Large intestine (tissue), 3 donors: Measurements from ENCODE around the gene HDLBP. TPM values are rescaled to one million over a fixed set of nuclear protein-coding genes. Genes with fewer than 3 reads are reported as not detected.

Experiments
- DNase-seq, 2 donors: peaks; one replicate each; pipeline versions ENCODE4 v3.0.0 to v3.0.0-alpha.2; 2013
- H3K27ac ChIP-seq: one replicate; pipeline ENCODE4 v1.5.1; 2013; ENCODE audit warnings: low read length
- H3K27me3 ChIP-seq: 2 replicates; pipeline ENCODE4 v1.6.1; 2013; ENCODE audit warnings: low read length; ENCODE audit not compliant: control insufficient read depth, insufficient read depth
- H3K36me3 ChIP-seq: 2 replicates; pipeline ENCODE4 v1.6.1; 2013; ENCODE audit warnings: low read length; ENCODE audit not compliant: control insufficient read depth, insufficient read depth
- H3K4me1 ChIP-seq: one replicate; pipeline ENCODE4 v1.6.1; 2013; ENCODE audit warnings: low read length; ENCODE audit not compliant: control insufficient read depth, insufficient read depth
- H3K4me3 ChIP-seq: one replicate; pipeline ENCODE4 v1.5.1; 2013; ENCODE audit warnings: low read length
- H3K9me3 ChIP-seq: one replicate; pipeline ENCODE4 v1.6.1; 2013; ENCODE audit warnings: mild to moderate bottlenecking, low read depth, low read length, moderate library complexity; ENCODE audit not compliant: control insufficient read depth
- WGBS: methylation state at CpG from one replicate; pipeline ENCODE4 v1.1.5; 2013; ENCODE audit warnings: low lambda C conversion rate; ENCODE audit not compliant: insufficient coverage; 5-methylcytosine and 5-hydroxymethylcytosine counted together
- polyA plus RNA-seq: library from polyadenylated mRNA; unstranded; fragments of 120-200 nt; gene quantifications from one replicate; pipeline ENCODE4 v1.2.1, GENCODE V29; 2013

HDLBP gene
- polyA plus RNA-seq, 1 donor = 390 TPM

GRCh38 chr2:241224851-241225438 is 90.5 kb downstream of the HDLBP start:
- H3K9me3 ChIP-seq = no peaks in the 10 kb centered on the region
- peak overlapping the region; percentile 60 for H3K27ac ChIP-seq
- DNase-seq = peak in 1 of 2 donors; percentile 56
- no peaks in the 10 kb centered on the region for H3K27me3 ChIP-seq
- peaks cover 22% of the 10 kb centered on the region for H3K4me1 ChIP-seq
- H3K36me3 ChIP-seq = peaks cover 44% of the 10 kb centered on the region
- no CpG with 5 or more reads among the region's 8 CpGs for WGBS
- no peak overlapping the region for H3K4me3 ChIP-seq

DNA sequence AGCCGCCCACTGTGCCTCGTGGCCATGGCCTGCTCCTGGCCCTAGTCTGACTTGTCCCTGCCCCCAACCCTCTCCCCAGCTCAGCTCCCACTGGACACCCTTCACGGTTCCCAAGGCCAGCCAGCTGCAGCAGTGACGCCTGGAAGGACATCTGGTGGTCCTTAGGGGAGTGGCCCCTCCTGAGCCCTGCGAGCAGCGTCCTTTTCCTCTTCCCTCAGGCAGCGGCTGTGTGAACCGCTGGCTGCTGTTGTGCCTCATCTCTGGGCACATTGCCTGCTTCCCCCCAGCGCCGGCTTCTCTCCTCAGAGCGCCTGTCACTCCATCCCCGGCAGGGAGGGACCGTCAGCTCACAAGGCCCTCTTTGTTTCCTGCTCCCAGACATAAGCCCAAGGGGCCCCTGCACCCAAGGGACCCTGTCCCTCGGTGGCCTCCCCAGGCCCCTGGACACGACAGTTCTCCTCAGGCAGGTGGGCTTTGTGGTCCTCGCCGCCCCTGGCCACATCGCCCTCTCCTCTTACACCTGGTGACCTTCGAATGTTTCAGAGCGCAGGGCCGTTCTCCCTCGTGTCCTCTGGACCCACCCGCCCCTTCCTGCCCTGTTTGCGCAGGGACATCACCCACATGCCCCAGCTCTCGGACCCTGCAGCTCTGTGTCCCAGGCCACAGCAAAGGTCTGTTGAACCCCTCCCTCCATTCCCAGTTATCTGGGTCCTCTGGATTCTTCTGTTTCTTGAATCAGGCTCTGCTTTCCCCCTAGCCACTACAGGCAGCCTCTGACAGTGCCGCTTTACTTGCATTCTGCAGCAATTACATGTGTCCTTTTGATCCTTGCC is 91.2 kb downstream of the HDLBP start:
- H3K4me1 ChIP-seq = peaks cover 26% of the 10 kb centered on the region
- H3K36me3 ChIP-seq = peaks cover 37% of the 10 kb centered on the region
- H3K9me3 ChIP-seq = no peaks in the 10 kb centered on the region
- DNase-seq = peak; percentile 46 to 79
- no CpG with 5 or more reads among the region's 26 CpGs for WGBS
- H3K27me3 ChIP-seq = no peaks in the 10 kb centered on the region
- no peak overlapping the region for H3K4me3 ChIP-seq
- peak overlapping the region; percentile 60 for H3K27ac ChIP-seq

GRCh38 chr2:241223211-241224017 is 92.1 kb downstream of the HDLBP start:
- peaks cover 34% of the 10 kb centered on the region for H3K4me1 ChIP-seq
- no peak overlapping the region for H3K4me3 ChIP-seq
- peaks cover 29% of the 10 kb centered on the region for H3K36me3 ChIP-seq
- H3K27ac ChIP-seq = peak overlapping the region; percentile 60
- DNase-seq = peak in 1 of 2 donors; percentile 44
- H3K27me3 ChIP-seq = no peaks in the 10 kb centered on the region
- no peaks in the 10 kb centered on the region for H3K9me3 ChIP-seq
- WGBS = no CpG with 5 or more reads among the region's 23 CpGs

DNA sequence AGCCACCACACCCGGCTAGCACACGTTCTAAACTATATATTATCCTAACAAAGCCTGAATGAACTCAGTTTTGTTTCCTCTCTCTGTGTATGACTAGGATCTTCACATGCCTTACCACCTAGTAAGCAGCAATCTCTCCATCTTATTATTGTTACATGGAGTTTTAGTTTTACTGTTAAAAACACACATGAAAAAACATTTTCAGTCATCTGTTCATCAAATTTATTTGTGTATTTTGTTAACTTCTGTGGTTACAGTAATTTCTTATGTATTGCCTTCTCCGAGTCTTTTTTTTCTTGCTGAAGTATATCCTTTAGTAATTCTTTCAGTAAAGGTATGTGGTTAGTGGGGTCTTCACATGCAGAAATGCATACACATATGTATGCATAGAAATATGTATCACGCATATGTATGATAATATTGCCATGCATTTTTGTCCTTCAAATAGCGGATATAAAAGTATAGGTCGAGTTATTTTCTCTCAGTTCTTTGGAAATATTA is 95.6 kb downstream of the HDLBP start:
- no peaks in the 10 kb centered on the region for H3K9me3 ChIP-seq
- no peak overlapping the region for H3K27ac ChIP-seq
- H3K27me3 ChIP-seq = no peaks in the 10 kb centered on the region
- 100% methylated on average over 3 of the region's 6 CpGs for WGBS
- H3K36me3 ChIP-seq = no peaks in the 10 kb centered on the region
- H3K4me1 ChIP-seq = peaks cover 30% of the 10 kb centered on the region
- H3K4me3 ChIP-seq = no peak overlapping the region
- no peak for DNase-seq

DNA sequence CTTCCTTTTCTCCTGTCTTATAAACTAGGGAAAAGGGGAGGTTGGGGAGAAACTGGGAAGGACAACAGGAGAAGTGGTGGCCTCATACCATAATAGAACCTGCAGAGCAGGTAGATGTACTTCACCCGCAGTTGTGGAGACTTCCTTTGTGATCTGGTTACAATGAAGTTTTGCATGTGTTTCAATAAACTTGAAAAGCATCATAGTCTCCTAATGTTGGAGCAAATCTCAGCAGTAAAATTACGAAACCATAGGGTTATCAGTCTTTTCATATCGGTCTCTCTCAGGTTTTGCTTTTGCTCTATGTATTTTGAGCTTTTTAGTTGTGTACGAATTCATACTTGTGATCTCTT is 96.5 kb downstream of the HDLBP start:
- Histone ChIP-seq H3K9me3 (no peaks in the 10 kb centered on the region), H3K27me3 (no peaks in the 10 kb centered on the region), H3K27ac (no peak overlapping the region), H3K4me3 (peak overlapping the region; percentile 40), H3K4me1 (peaks cover 21% of the 10 kb centered on the region), H3K36me3 (no peaks in the 10 kb centered on the region)
- peak in 1 of 2 donors; percentile 33 for DNase-seq
- 10% methylated on average over 2 of the region's 4 CpGs for WGBS

- Histone ChIP-seq H3K4me1 (peaks cover 15% of the 10 kb centered on the region), H3K4me3 (peak overlapping the region; percentile 40), H3K27ac (no peak overlapping the region), H3K9me3 (no peaks in the 10 kb centered on the region), H3K27me3 (no peaks in the 10 kb centered on the region), H3K36me3 (no peaks in the 10 kb centered on the region)
- 0% methylated on average over 1 of the region's 83 CpGs for WGBS
- peak; percentile 28 to 63 for DNase-seq
Observed at GRCh38 chr2:241218131-241219029, 97.1 kb downstream of the HDLBP start.

DNA sequence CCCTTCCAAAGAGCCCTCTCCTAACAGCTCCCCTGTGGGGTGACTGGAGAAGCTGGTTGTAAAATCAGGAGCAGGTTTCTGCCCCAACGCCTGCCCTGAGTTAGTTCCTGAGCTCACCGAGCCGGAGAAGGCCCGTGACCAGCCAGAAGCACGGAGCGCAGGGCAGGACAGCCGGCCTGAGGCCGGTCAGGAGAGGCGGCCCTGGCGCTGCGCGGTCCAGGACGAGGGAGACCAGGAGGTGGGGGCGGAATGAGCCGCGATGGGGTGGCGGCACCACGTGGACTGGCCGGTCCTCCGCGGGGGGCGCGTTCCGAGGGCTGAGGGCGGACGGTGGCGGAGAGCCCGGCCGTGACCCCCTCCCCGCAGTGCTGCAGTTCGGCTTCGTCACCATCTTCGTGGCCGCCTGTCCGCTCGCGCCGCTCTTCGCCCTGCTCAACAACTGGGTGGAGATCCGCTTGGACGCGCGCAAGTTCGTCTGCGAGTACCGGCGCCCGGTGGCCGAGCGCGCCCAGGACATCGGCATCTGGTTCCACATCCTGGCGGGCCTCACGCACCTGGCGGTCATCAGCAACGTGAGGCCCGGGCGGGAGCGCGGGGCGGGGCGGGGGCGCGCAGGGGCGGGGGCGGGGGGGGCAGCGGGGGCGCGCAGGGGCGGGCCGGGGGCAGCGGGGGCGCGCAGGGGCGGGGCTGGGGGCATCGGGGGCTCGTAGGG is 98.0 kb downstream of the HDLBP start:
- no peaks in the 10 kb centered on the region for H3K27me3 ChIP-seq
- H3K27ac ChIP-seq = peak overlapping the region; percentile 70
- H3K9me3 ChIP-seq = no peaks in the 10 kb centered on the region
- no peaks in the 10 kb centered on the region for H3K36me3 ChIP-seq
- peak overlapping the region; percentile 40 for H3K4me3 ChIP-seq
- peaks cover 12% of the 10 kb centered on the region for H3K4me1 ChIP-seq
- WGBS = no CpG with 5 or more reads among the region's 77 CpGs
- peak; percentile 57 to 80 for DNase-seq

GRCh38 chr2:241216211-241216761 is 99.2 kb downstream of the HDLBP start:
- no peak for DNase-seq
- no peaks in the 10 kb centered on the region for H3K27me3 ChIP-seq
- no CpG with 5 or more reads among the region's 14 CpGs for WGBS
- no peaks in the 10 kb centered on the region for H3K9me3 ChIP-seq
- no peak overlapping the region for H3K27ac ChIP-seq
- H3K4me3 ChIP-seq = no peak overlapping the region
- no peaks in the 10 kb centered on the region for H3K36me3 ChIP-seq
- H3K4me1 ChIP-seq = peaks cover 12% of the 10 kb centered on the region

DNA sequence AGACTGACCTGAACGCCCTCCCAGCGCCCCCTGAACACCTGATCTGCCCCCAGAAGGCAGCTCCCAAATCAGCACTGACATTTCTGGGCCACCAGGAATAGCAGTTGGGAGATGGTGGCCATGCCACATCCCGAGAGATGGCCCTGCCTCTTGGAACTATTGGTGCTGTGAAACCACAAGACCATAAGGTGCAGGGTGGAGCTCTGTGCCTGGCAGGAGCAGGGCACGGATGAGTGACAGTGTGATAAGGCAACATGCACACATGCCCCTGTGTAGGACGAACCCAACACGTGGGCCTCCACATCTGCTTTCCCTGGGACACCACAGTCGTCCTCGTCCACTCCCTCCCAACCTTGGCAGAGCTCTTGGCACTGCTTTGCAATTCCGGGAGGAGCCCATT is 100.1 kb downstream of the HDLBP start:
- Histone ChIP-seq H3K4me1 (peaks cover 12% of the 10 kb centered on the region), H3K4me3 (no peak overlapping the region), H3K9me3 (no peaks in the 10 kb centered on the region), H3K27me3 (no peaks in the 10 kb centered on the region), H3K27ac (no peak overlapping the region), H3K36me3 (no peaks in the 10 kb centered on the region)
- DNase-seq = no peak
- no CpG with 5 or more reads among the region's 9 CpGs for whole genome bisulfite sequencing
